K562 (cell line): ENCODE data around the gene CRACDL. TPM values are rescaled to one million over a fixed set of nuclear protein-coding genes. Genes with fewer than 3 reads are reported as not detected.

Source experiments
- ATAC-seq: fragments of 200-7000 bp; cut with Tn5 transposase; 3 replicates; pipeline ENCODE4 v1.9.1; 2020; ENCODE audit warnings: moderate library complexity
- BruUV-seq: library from RNA; stranded (reverse); fragments of 400-500 nt; replicated peaks from 2 replicates; lab custom pipeline; 2021; lab: Mats Ljungman, UMichigan
- CTCF ChIA-PET: fragments of 300-600 bp; formaldehyde crosslinking; extraction: SDS; loops from one replicate; lab custom pipeline; 2021; ENCODE audit warnings: low intra/inter-chr PET ratio; lab: Yijun Ruan, JAX
- POLR2A ChIA-PET: fragments of 300-600, 350-650 bp; sonication (Branson Sonifier 250); formaldehyde crosslinking; extraction: SDS; loops from one replicate; lab custom pipeline; 2021; ENCODE audit warnings: antibody characterized with exemption, inconsistent platforms; lab: Yijun Ruan, JAX
- DNase-seq, 4 experiments: peaks; one replicate each; pipeline versions ENCODE4 v3.0.0 to v3.0.0-alpha.2; 2011 to 2018; ENCODE audit warnings: low spot score in 3 of 4, mixed read lengths in 3 of 4; ENCODE audit errors: extremely low read depth in 1 of 4
- FAIRE-seq: peaks from 2 replicates; lab custom pipeline; 2011; peaks lifted over from hg19 to GRCh38; lab: Jason Lieb, UNC
- H2AFZ ChIP-seq: 2 replicates; pipeline ENCODE4 v1.6.0; 2011; ENCODE audit warnings: low read depth, low read length, control low read depth, inconsistent platforms
- H3K27ac ChIP-seq: fragments of 200-600 bp; 3 replicates; pipeline ENCODE4 v1.8.0; 2011; ENCODE audit warnings: low read depth, mild to moderate bottlenecking, control low read depth, inconsistent platforms, low read length, moderate library complexity, mixed read lengths; ENCODE audit errors: extremely low read depth
- H3K27me3 ChIP-seq, 2 experiments: fragments of 300-600 bp in 1 of 2; 2 replicates in 1 of 2; 3 replicates in 1 of 2; pipeline versions ENCODE4 v1.6.0 to v1.8.0; 2011; ENCODE audit warnings: inconsistent platforms in 2 of 2, low read length in 2 of 2, mild to moderate bottlenecking in 1 of 2, mixed read lengths in 1 of 2, moderate library complexity in 1 of 2; ENCODE audit not compliant: control insufficient read depth in 2 of 2, insufficient read depth in 2 of 2
- H3K36me3 ChIP-seq: fragments of 300-600 bp; 3 replicates; pipeline ENCODE4 v1.8.0; 2011; ENCODE audit warnings: mild to moderate bottlenecking, low read length, inconsistent platforms; ENCODE audit not compliant: control insufficient read depth, insufficient read depth
- H3K4me1 ChIP-seq, 2 experiments: fragments of 200-600 bp in 1 of 2; replicated peaks in 1 of 2; 2 replicates in 1 of 2; 3 replicates in 1 of 2; pipeline versions ENCODE4 v1.5.1 to v1.8.0; 2011; ENCODE audit warnings: inconsistent platforms in 2 of 2, low read length in 2 of 2, mild to moderate bottlenecking in 1 of 2, mixed read lengths in 1 of 2, moderate library complexity in 1 of 2; ENCODE audit not compliant: control insufficient read depth in 2 of 2, insufficient read depth in 2 of 2
- H3K4me2 ChIP-seq: 2 replicates; pipeline ENCODE4 v1.6.1; 2011; ENCODE audit warnings: low read length, control low read depth, inconsistent platforms, mixed read lengths; ENCODE audit not compliant: insufficient read depth
- H3K4me3 ChIP-seq: fragments of 200-600 bp; sonication (generic), shearing (Covaris generic); 2 replicates; pipeline ENCODE4 v1.5.1; 2016; ENCODE audit warnings: control low read depth, inconsistent platforms
- H3K79me2 ChIP-seq: fragments of 200-600 bp; 3 replicates; pipeline ENCODE4 v1.8.0; 2011; ENCODE audit warnings: low read length, inconsistent platforms; ENCODE audit not compliant: control insufficient read depth, insufficient read depth
- H3K9ac ChIP-seq, 2 experiments: 2 replicates each; pipeline versions ENCODE4 v1.6.0 to v1.6.1; 2011; ENCODE audit warnings: low read depth in 2 of 2, low read length in 2 of 2, control low read depth in 1 of 2, inconsistent platforms in 1 of 2, mild to moderate bottlenecking in 1 of 2, mixed read lengths in 1 of 2; ENCODE audit not compliant: insufficient read depth in 1 of 2
- H3K9me1 ChIP-seq: one replicate; pipeline ENCODE4 v1.6.0; 2011; ENCODE audit warnings: inconsistent platforms, mild to moderate bottlenecking, low read length, moderate library complexity; ENCODE audit not compliant: control insufficient read depth, insufficient read depth
- H3K9me3 ChIP-seq: replicated peaks from 2 replicates; pipeline ENCODE4 v1.5.1; 2011; ENCODE audit warnings: low read depth, low read length, inconsistent platforms; ENCODE audit not compliant: control insufficient read depth, insufficient read depth
- H4K20me1 ChIP-seq: replicated peaks from 2 replicates; pipeline ENCODE4 v1.6.1; 2011; ENCODE audit warnings: low read length, inconsistent platforms, mixed read lengths; ENCODE audit not compliant: control insufficient read depth, insufficient read depth
- BDP1 ChIP-seq: IDR thresholded peaks from 3 replicates; pipeline ENCODE4 v1.6.1; 2011; ENCODE audit not compliant: insufficient read length, insufficient read depth
- BRCA1 ChIP-seq, 2 experiments: fragments of 450-650 bp in 1 of 2; sonication (generic) in 1 of 2; formaldehyde crosslinking in 1 of 2; IDR thresholded peaks; 2 replicates each; pipeline versions ENCODE4 v1.5.0 to v1.6.1; 2017 to 2020; ENCODE audit warnings: mild to moderate bottlenecking in 1 of 2, missing genetic modification reagents in 1 of 2
- GATAD2B ChIP-seq: fragments of 450-650 bp; IDR thresholded peaks from 2 replicates; pipeline ENCODE4 v1.6.1; 2017; ENCODE audit warnings: mild to moderate bottlenecking, borderline replicate concordance
- RFX5 ChIP-seq: IDR thresholded peaks from 2 replicates; pipeline ENCODE4 v1.6.1; 2011; ENCODE audit warnings: low read depth, mild to moderate bottlenecking, improper control_type of control experiment, low read length
- STAT5A ChIP-seq: IDR thresholded peaks from 2 replicates; pipeline ENCODE4 v1.6.1; 2012; ENCODE audit warnings: low read length, inconsistent platforms, borderline replicate concordance
- TCFL5 ChIP-seq: fragments of 250-450 bp; sonication (Bioruptor Pico); conservative IDR thresholded peaks from 2 replicates; pipeline ENCODE4 v1.6.1; 2021; ENCODE audit warnings: mild to moderate bottlenecking, moderate library complexity, matching md5 sums
- ZNF133 ChIP-seq: fragments of 250-450 bp; sonication (Bioruptor Pico); IDR thresholded peaks from 2 replicates; pipeline ENCODE4 v1.4.0; 2020; ENCODE audit warnings: mild to moderate bottlenecking
- WGBS: fragments of 100-300 bp; shearing (Covaris generic); methylation state at CpG from one replicate; pipeline ENCODE4 v1.1.6; 2016; ENCODE audit warnings: low coverage, mixed read lengths; ENCODE audit not compliant: insufficient coverage; ENCODE audit errors: missing lambda C conversion rate; 5-methylcytosine and 5-hydroxymethylcytosine counted together
- in situ Hi-C: fragments of 300-500 bp; cut with MboI; formaldehyde crosslinking; loops from 4 replicates; pipeline ENCODE4 v1.15.0; 2018; ENCODE audit warnings: inconsistent platforms, mixed read lengths
- intact Hi-C: fragments of 100-400 bp; cut with micrococcal nuclease; formaldehyde crosslinking; loops from 2 replicates; pipeline ENCODE4 v1.14.2; 2022
- polyA plus RNA-seq, 8 experiments: library from polyadenylated mRNA; depleted of rRNA in 4 of 8; stranded (reverse) in 5 of 8; unstranded in 3 of 8; fragments of >200 nt; fragmentation: Nextera tagmentation in 2 of 8; fragmentation: Illumina TruSeq in 1 of 8; extraction: Ambion mirVana in 2 of 8; extraction: Trizol in 1 of 8; gene quantifications; 2 replicates each; pipeline versions ENCODE4 v1.2.1 to v1.2.3, GENCODE V29; 2011 to 2014; ENCODE audit warnings: inconsistent platforms in 1 of 8, missing spikeins in 1 of 8
- total RNA-seq, 7 experiments: library from RNA; depleted of rRNA in 6 of 7; stranded (reverse); fragments of >200 nt in 6 of 7; fragmentation: Illumina TruSeq in 2 of 7; extraction: Trizol in 2 of 7; gene quantifications; 2 replicates each; pipeline versions ENCODE4 v1.2.1 to v1.2.3, GENCODE V29; 2011 to 2021; ENCODE audit warnings: low replicate concordance in 1 of 7

CRACDL gene
- total and polyA plus RNA-seq, 9 of the 15 experiments (the other 6 are each of a cell fraction or from before 2014, with no cell fraction given) = not detected

- Histone ChIP-seq H3K4me3 (no peak overlapping the region), H3K9ac (no peak overlapping the region), H3K27ac (no peak overlapping the region), H3K9me3 (no peaks in the 10 kb centered on the region), H3K36me3 (no peaks in the 10 kb centered on the region), H4K20me1 (0 out of 2 replicates have a peak, but pooled peaks cover 3% of the 10 kb centered on the region), H3K79me2 (no peaks in the 10 kb centered on the region), H3K27me3 (peaks cover 12 to 64% of the 10 kb centered on the region in 2 experiments; a peak in 4 of 5 replicates), H3K4me2 (no peak overlapping the region), H3K9me1 (no peaks in the 10 kb centered on the region), H3K4me1 (peaks cover 0 to 4% of the 10 kb centered on the region in 2 experiments; a peak in 2 of 5 replicates), H2AFZ (no peak overlapping the region)
- TF ChIP-seq GATAD2B (no peak), TCFL5 (CRISPR knock-in tag) (no peak), BRCA1 (IDR thresholded peaks at IDR 0.05) (no peak), BRCA1 (CRISPR knock-in tag; IDR thresholded peaks at IDR 0.05) (no peak), RFX5 (no peak), BDP1 (no peak), ZNF133 (no peak), STAT5A (no peak)
- in situ Hi-C loops = no loop called here
- ChIA-PET POLR2A (interaction anchor here (0.6 kb wide), 1 partner anchor 12 kb away, joined by 3 read pairs; no protein-coding TSS in a partner anchor), CTCF (no interaction called here)
- no peak for ATAC-seq
- FAIRE-seq = no peak
- DNase-seq = no peak
- WGBS = 0% methylated on average over 1 of the region's 1 CpG
- no TSS peak for BruUV-seq
- intact Hi-C loops = no loop called here
These were observed 134.7 kb downstream of the CRACDL start for GRCh38 chr2:98801286-98801685.
